ENCODE measurements around the gene MARCHF3. TPM values are rescaled to one million over a fixed set of nuclear protein-coding genes. Genes with fewer than 3 reads are reported as not detected.
A peak's percentile ranks its signal among the peaks of the same experiment; 100 is the strongest.

The MARCHF3 gene
- total and polyA plus RNA-seq, 10 donors, result 2.3 to 14.8 (median 10.9) TPM

- no peak overlapping the region for H3K4me3 ChIP-seq
- H3K36me3 ChIP-seq, result no peaks in the 10 kb centered on the region
- no peaks in the 10 kb centered on the region for H3K27me3 ChIP-seq (replicated peaks in 1 of 7)
- peaks cover 5 to 47% (median 16%) of the 10 kb centered on the region in 6 donors for H3K4me1 ChIP-seq
- peaks cover 0 to 5% (median 0%) of the 10 kb centered on the region in 8 donors for H3K9me3 ChIP-seq
- no peak for DNase-seq
- intact Hi-C loops (cut with DNase I; ENCODE audit: low total_unique reads), result no loop called here
- peak overlapping the region in 1 of 8 donors; percentile 2 for H3K27ac ChIP-seq
- WGBS, 5 donors, result 42 to 73% (median 65%) methylated on average over 2 of the region's 2 CpGs
- no peak for TF ChIP-seq CTCF (IDR thresholded peaks at IDR 0.05 in 8 of 11, conservative IDR thresholded peaks at IDR 0.05 in 3 of 11)
- TF ChIP-seq POLR2AphosphoS5 (IDR thresholded peaks at IDR 0.05), result no peak
- TF ChIP-seq POLR2A (IDR thresholded peaks at IDR 0.05), result no peak
Observed at GRCh38 chr5:127011961-127012644, 18.3 kb downstream of the MARCHF3 start.

DNA sequence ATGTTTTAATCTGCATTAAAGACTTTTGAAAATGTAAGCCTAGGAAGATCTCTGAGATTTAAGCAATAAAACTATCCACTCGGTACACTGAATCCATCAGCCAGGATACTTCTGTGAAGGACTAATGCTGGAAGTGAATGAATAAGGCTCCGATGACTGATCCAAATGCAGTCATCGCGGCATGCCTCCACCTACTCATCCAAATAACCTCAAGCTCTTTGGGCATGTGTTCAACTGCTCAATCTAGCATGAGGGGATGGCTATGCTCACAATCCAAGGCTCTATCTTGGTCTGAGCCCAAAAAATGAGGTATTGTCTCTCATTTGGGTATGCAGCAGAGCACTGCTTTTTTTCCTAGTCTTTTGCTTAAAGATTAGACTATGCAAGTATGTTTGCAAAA lies 19.2 kb downstream of the MARCHF3 start:
- Histone ChIP-seq H3K27me3 (replicated peaks in 1 of 7) (no peaks in the 10 kb centered on the region), H3K9me3 (no peaks in the 10 kb centered on the region), H3K27ac (no peak overlapping the region), H3K4me1 (peaks cover 10 to 57% (median 18%) of the 10 kb centered on the region in 6 donors), H3K4me3 (no peak overlapping the region), H3K36me3 (no peaks in the 10 kb centered on the region)
- 94 to 97% (median 95%) methylated on average over 4 of the region's 4 CpGs for WGBS, 5 donors
- TF ChIP-seq POLR2AphosphoS5 (IDR thresholded peaks at IDR 0.05) (no peak), CTCF (IDR thresholded peaks at IDR 0.05 in 8 of 11, conservative IDR thresholded peaks at IDR 0.05 in 3 of 11) (no peak), POLR2A (IDR thresholded peaks at IDR 0.05) (no peak)
- intact Hi-C loops (cut with DNase I; ENCODE audit: low total_unique reads), result no loop called here
- no peak for DNase-seq

DNA sequence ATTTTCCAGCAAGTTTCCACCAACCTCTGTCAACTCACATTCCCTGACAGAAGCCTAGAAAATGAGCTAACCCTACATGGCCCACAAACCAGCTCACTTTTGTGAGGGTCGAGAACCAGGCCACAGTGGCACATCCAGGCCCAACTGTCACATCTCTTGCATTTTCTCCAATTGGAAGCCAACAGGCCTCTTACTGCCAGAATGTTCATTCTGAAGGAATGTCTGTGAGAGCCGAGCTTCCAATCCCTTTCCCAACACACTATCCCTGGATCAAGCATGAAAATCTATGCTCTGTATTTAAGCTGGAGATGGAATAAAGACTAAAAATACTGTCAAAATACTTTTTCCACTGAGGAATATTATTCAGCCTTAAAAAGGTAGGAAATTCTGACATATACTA lies 20.0 kb downstream of the MARCHF3 start:
- intact Hi-C loops (cut with DNase I; ENCODE audit: low total_unique reads), result no loop called here
- Histone ChIP-seq H3K9me3 (no peaks in the 10 kb centered on the region), H3K4me3 (no peak overlapping the region), H3K27ac (no peak overlapping the region), H3K27me3 (replicated peaks in 1 of 7) (no peaks in the 10 kb centered on the region), H3K4me1 (peaks cover 10 to 60% (median 18%) of the 10 kb centered on the region in 6 donors), H3K36me3 (no peaks in the 10 kb centered on the region)
- no peak for TF ChIP-seq POLR2AphosphoS5 (IDR thresholded peaks at IDR 0.05)
- no peak for TF ChIP-seq POLR2A (IDR thresholded peaks at IDR 0.05)
- TF ChIP-seq CTCF (IDR thresholded peaks at IDR 0.05 in 8 of 11, conservative IDR thresholded peaks at IDR 0.05 in 3 of 11), result no peak
- 86 to 98% (median 94%) methylated on average over 2 of the region's 2 CpGs for WGBS, 5 donors
- DNase-seq, result no peak

DNA sequence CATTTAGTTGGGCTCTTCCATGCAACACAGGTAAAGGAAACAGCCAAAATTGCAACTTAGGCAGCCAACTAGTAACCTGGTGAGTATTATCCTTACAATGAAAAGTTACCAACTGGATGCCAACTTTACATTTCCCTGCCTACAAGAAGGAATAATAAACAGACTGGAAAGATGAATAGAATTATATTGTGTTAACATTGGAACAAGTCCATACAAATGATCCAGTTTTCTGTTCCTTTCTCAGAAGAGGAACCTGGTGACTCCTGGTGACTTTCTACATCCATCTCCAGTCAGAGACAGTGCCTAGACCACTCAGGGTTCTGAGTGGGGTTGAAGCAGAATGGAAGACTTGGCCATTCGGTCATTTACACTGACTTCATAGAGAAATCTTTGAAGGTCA lies 20.6 kb downstream of the MARCHF3 start:
- peaks cover 10 to 59% (median 18%) of the 10 kb centered on the region in 6 donors for H3K4me1 ChIP-seq
- H3K4me3 ChIP-seq, result no peak overlapping the region
- TF ChIP-seq POLR2A (IDR thresholded peaks at IDR 0.05), result no peak
- TF ChIP-seq CTCF (IDR thresholded peaks at IDR 0.05 in 8 of 11, conservative IDR thresholded peaks at IDR 0.05 in 3 of 11), result no peak
- no peaks in the 10 kb centered on the region for H3K36me3 ChIP-seq
- 93 to 100% (median 94%) methylated on average over 1 of the region's 1 CpG for WGBS, 5 donors
- H3K27me3 ChIP-seq (replicated peaks in 1 of 7), result no peaks in the 10 kb centered on the region
- H3K27ac ChIP-seq, result no peak overlapping the region
- intact Hi-C loops (cut with DNase I; ENCODE audit: low total_unique reads), result no loop called here
- DNase-seq, result no peak
- no peaks in the 10 kb centered on the region for H3K9me3 ChIP-seq

Measured in spleen (tissue), 11 donors.